GM18505 (cell line): ENCODE results near the gene TMEM239.
"Not testable (repeated sequence)": the region's sequence is repeated elsewhere in the genome, so short reads cannot be mapped to it uniquely, and the experiment has no call there.

Source experiments
- ATAC-seq: cut with Tn5 transposase; IDR thresholded peaks from one replicate; pipeline ENCODE4 v1.9.1; 2021; ENCODE audit not compliant: unreplicated experiment
- POLR2A ChIP-seq: IDR thresholded peaks from 4 replicates; pipeline ENCODE4 v1.6.1; 2011; ENCODE audit warnings: borderline replicate concordance; ENCODE audit not compliant: insufficient read depth, insufficient read length; ENCODE audit errors: extremely low read depth

Gene TMEM239

GRCh38 chr20:2816030-2816582 is at the start of gene TMEM239:
TSS of gene TMEM239 (plus strand) at chr20:2816364. CDS start at chr20:2816555, 191 bp downstream.
- no peak for TF ChIP-seq POLR2A
- no peak for ATAC-seq

GRCh38 chr20:2767768-2768631 is 48.2 kb upstream of the TMEM239 start:
- TF ChIP-seq POLR2A: no peak

GRCh38 chr20:2768632-2769015 is 47.5 kb upstream of the TMEM239 start:
- TF ChIP-seq POLR2A: no peak
- ATAC-seq: no peak

More at GRCh38 chr20:2767768-2768631, 48.2 kb upstream of the TMEM239 start:
- ATAC-seq: no peak

GRCh38 chr20:2770091-2770490 is 46.1 kb upstream of the TMEM239 start:
- not testable (repeated sequence) for ATAC-seq

GRCh38 chr20:2771631-2772080 is 44.5 kb upstream of the TMEM239 start:
- ATAC-seq: no peak
- no peak for TF ChIP-seq POLR2A

- TF ChIP-seq POLR2A: no peak
- no peak for ATAC-seq
Measured at GRCh38 chr20:2773812-2774211, 42.4 kb upstream of the TMEM239 start.

- no peak for TF ChIP-seq POLR2A
- no peak for ATAC-seq
Measured at GRCh38 chr20:2775139-2775538, 41.0 kb upstream of the TMEM239 start.

GRCh38 chr20:2778602-2779321 is 37.4 kb upstream of the TMEM239 start:
- no peak for TF ChIP-seq POLR2A
- ATAC-seq: no peak

GRCh38 chr20:2780948-2781347 is 35.2 kb upstream of the TMEM239 start:
- no peak for ATAC-seq
- no peak for TF ChIP-seq POLR2A

- no peak for TF ChIP-seq POLR2A
- no peak for ATAC-seq
Measured at GRCh38 chr20:2783908-2784566, 32.1 kb upstream of the TMEM239 start.

- no peak for TF ChIP-seq POLR2A
- ATAC-seq: no peak
Measured at GRCh38 chr20:2793471-2793870, 22.7 kb upstream of the TMEM239 start.

GRCh38 chr20:2794202-2794748 is 21.9 kb upstream of the TMEM239 start:
- no peak for ATAC-seq

GRCh38 chr20:2794866-2795447 is 21.2 kb upstream of the TMEM239 start:
- TF ChIP-seq POLR2A: no peak
- ATAC-seq: no peak

More at GRCh38 chr20:2794202-2794748, 21.9 kb upstream of the TMEM239 start:
- TF ChIP-seq POLR2A: no peak

GRCh38 chr20:2795451-2795850 is 20.7 kb upstream of the TMEM239 start:
- ATAC-seq: no peak

More at GRCh38 chr20:2795451-2795850, 20.7 kb upstream of the TMEM239 start:
- no peak for TF ChIP-seq POLR2A
